GM15510 (cell line): ENCODE results near the gene SAC3D1.
A peak's percentile ranks its signal among the peaks of the same experiment; 100 is the strongest.

Source experiments
- POLR2A ChIP-seq: IDR thresholded peaks from 3 replicates; pipeline ENCODE4 v1.6.1; 2011; ENCODE audit warnings: borderline replicate concordance; ENCODE audit not compliant: insufficient read length; ENCODE audit errors: extremely low read depth

SAC3D1 gene

GRCh38 chr11:65017937-65018336 lies 23.1 kb upstream of the SAC3D1 start:
- TF ChIP-seq POLR2A = no peak

- no peak for TF ChIP-seq POLR2A
Observed at GRCh38 chr11:65019824-65020223, 21.2 kb upstream of the SAC3D1 start.

GRCh38 chr11:65021003-65021402 lies 20.0 kb upstream of the SAC3D1 start:
- no peak for TF ChIP-seq POLR2A

GRCh38 chr11:65021509-65021908 lies 19.5 kb upstream of the SAC3D1 start:
- TF ChIP-seq POLR2A = no peak

GRCh38 chr11:65026810-65027209 lies 14.2 kb upstream of the SAC3D1 start:
- TF ChIP-seq POLR2A = no peak

GRCh38 chr11:65027213-65028067 lies 13.6 kb upstream of the SAC3D1 start, which contains the start of gene SNX15:
Gene SNX15, plus strand, starts transcription at chr11:65027439. Its CDS starts 99 bp downstream, at chr11:65027538.
- TF ChIP-seq POLR2A = peak; percentile 60

GRCh38 chr11:65032216-65032615 lies 8.8 kb upstream of the SAC3D1 start:
- no peak for TF ChIP-seq POLR2A

- TF ChIP-seq POLR2A = no peak
Observed at GRCh38 chr11:65034423-65034822, 6.6 kb upstream of the SAC3D1 start.

- TF ChIP-seq POLR2A = no peak
Observed at GRCh38 chr11:65035579-65035978, 5.4 kb upstream of the SAC3D1 start.

GRCh38 chr11:65036931-65037330 lies 4.1 kb upstream of the SAC3D1 start:
- no peak for TF ChIP-seq POLR2A

GRCh38 chr11:65040520-65040846 lies 527 bp upstream of the SAC3D1 start:
- peak; percentile 53 for TF ChIP-seq POLR2A

- TF ChIP-seq POLR2A = no peak
Observed at GRCh38 chr11:65042891-65043290, 1.9 kb downstream of the SAC3D1 start.

- TF ChIP-seq POLR2A = no peak
Observed at GRCh38 chr11:65043881-65044501, 3.0 kb downstream of the SAC3D1 start.

GRCh38 chr11:65045061-65045460 lies 4.1 kb downstream of the SAC3D1 start:
- no peak for TF ChIP-seq POLR2A

GRCh38 chr11:65045728-65046127 lies 4.7 kb downstream of the SAC3D1 start:
- no peak for TF ChIP-seq POLR2A
